ENCODE results near the gene SLC25A44.

SLC25A44 gene

DNA sequence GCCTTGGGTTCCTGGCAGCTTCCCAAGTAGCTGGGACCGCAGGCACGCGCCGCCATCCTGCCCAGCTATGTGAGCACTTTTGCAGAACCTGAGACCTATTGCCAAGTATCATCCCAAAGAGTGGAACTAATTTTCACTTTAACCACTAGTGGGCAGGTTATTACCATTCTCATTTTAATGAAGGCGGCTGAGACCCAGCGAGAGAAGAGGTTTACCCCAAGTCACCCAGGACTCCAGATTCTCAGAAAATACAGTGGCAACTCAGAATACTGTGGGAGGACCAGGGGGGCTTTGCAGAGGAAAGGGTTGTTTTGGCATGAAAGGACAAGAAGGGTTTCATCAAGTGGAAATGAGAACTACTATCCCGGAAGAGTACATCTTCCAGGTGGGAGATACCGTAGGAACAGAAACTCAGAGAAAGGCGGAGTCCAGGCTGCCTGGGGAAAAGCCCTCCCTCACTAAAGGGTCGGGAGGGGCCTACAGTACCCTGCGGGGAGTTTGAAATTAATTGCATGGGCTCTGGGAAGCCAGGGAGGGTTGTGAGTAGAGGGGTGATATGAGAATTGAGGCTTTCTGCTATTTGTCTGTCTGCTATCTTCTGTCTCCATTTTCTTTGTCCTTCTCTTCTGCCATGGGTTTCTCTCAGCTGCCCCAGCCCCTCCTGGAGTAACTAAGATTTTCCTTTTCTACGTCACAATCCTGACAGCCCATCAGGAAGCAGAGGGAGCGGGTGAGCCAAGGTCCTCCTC is 47.7 kb upstream of the SLC25A44 start:
- TF ChIP-seq EZH2phosphoT487 (IDR thresholded peaks at IDR 0.05; ENCODE audit: borderline replicate concordance, low read length), result no peak
- TF ChIP-seq, protein P1, sequence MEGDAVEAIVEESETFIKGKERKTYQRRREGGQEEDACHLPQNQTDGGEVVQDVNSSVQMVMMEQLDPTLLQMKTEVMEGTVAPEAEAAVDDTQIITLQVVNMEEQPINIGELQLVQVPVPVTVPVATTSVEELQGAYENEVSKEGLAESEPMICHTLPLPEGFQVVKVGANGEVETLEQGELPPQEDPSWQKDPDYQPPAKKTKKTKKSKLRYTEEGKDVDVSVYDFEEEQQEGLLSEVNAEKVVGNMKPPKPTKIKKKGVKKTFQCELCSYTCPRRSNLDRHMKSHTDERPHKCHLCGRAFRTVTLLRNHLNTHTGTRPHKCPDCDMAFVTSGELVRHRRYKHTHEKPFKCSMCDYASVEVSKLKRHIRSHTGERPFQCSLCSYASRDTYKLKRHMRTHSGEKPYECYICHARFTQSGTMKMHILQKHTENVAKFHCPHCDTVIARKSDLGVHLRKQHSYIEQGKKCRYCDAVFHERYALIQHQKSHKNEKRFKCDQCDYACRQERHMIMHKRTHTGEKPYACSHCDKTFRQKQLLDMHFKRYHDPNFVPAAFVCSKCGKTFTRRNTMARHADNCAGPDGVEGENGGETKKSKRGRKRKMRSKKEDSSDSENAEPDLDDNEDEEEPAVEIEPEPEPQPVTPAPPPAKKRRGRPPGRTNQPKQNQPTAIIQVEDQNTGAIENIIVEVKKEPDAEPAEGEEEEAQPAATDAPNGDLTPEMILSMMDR (IDR thresholded peaks at IDR 0.05; ENCODE audit: low read depth, low read length, poor library complexity, severe bottlenecking), result peak; percentile 78
- Histone ChIP-seq H3K4me3 (ENCODE audit: low read length) (peak overlapping the region; percentile 54), H3K36me3 (ENCODE audit: control insufficient read depth, low read length) (no peaks in the 10 kb centered on the region), H4K20me1 (ENCODE audit: control insufficient read depth, insufficient read depth, low read depth, low read length) (no peaks in the 10 kb centered on the region), H3K4me1 (ENCODE audit: control insufficient read depth, low read length) (peaks cover 55% of the 10 kb centered on the region), H3K9me2 (replicated peaks; ENCODE audit: control insufficient read depth, low read length) (no peaks in the 10 kb centered on the region), H3K79me2 (ENCODE audit: control insufficient read depth, low read length) (peaks cover 12% of the 10 kb centered on the region), H3F3A (ENCODE audit: control insufficient read depth, insufficient read depth) (peaks cover 9% of the 10 kb centered on the region), H3K27me3 (ENCODE audit: control insufficient read depth, low read length) (no peaks in the 10 kb centered on the region), H3K4me2 (ENCODE audit: low read length) (peak overlapping the region; percentile 63), H3K9me3 (ENCODE audit: control insufficient read depth, insufficient read depth, low read length) (no peaks in the 10 kb centered on the region), H3K27ac (ENCODE audit: low read depth, low read length) (peak overlapping the region; percentile 17; the same call in 1 of the 2 replicates)

DNA sequence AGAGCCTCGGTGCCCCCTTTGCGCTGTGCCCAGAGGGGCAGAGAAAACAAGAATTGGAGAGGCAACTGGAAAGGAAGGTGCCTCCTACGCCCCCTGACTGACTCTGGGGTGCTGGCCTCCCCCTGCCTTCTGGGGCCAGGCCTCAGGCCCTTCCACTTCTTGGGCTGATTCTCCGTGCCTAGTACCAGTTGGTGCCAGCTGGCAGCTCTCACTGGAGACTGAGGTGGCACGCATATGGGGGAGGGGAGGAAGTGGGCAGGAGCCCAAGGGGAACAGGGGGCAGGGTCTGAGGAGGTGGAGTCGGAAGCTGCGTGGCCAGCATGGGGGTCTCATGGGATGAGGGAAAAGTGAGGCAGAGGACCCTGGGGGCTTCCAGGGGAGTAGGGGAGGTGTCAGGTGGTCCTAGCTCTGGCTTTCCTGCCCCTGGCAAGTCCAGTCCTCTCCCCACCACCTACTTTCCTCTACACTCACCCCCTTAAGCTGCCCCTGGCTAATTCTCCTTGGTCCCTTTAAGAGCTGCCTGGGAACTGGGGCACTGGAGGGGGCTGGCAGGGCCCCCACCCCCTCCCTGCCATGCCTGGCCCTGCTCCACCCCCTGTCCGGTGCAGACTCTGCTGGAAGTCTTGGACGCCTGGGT is 47.0 kb upstream of the SLC25A44 start:
- Histone ChIP-seq H3K4me1 (ENCODE audit: control insufficient read depth, low read length) (peaks cover 62% of the 10 kb centered on the region), H3F3A (ENCODE audit: control insufficient read depth, insufficient read depth) (peaks cover 10% of the 10 kb centered on the region), H3K27me3 (ENCODE audit: control insufficient read depth, low read length) (no peaks in the 10 kb centered on the region), H3K27ac (ENCODE audit: low read depth, low read length) (peak overlapping the region; percentile 17; the same call in 1 of the 2 replicates), H3K4me3 (ENCODE audit: low read length) (peak overlapping the region; percentile 54), H3K36me3 (ENCODE audit: control insufficient read depth, low read length) (no peaks in the 10 kb centered on the region), H3K9me3 (ENCODE audit: control insufficient read depth, insufficient read depth, low read length) (no peaks in the 10 kb centered on the region), H3K79me2 (ENCODE audit: control insufficient read depth, low read length) (peaks cover 12% of the 10 kb centered on the region), H3K4me2 (ENCODE audit: low read length) (peak overlapping the region; percentile 63), H4K20me1 (ENCODE audit: control insufficient read depth, insufficient read depth, low read depth, low read length) (no peaks in the 10 kb centered on the region), H3K9me2 (replicated peaks; ENCODE audit: control insufficient read depth, low read length) (no peaks in the 10 kb centered on the region)
- TF ChIP-seq, protein P1 (IDR thresholded peaks at IDR 0.05; ENCODE audit: low read depth, low read length, poor library complexity, severe bottlenecking), result no peak
- no peak for TF ChIP-seq EZH2phosphoT487 (IDR thresholded peaks at IDR 0.05; ENCODE audit: borderline replicate concordance, low read length)

DNA sequence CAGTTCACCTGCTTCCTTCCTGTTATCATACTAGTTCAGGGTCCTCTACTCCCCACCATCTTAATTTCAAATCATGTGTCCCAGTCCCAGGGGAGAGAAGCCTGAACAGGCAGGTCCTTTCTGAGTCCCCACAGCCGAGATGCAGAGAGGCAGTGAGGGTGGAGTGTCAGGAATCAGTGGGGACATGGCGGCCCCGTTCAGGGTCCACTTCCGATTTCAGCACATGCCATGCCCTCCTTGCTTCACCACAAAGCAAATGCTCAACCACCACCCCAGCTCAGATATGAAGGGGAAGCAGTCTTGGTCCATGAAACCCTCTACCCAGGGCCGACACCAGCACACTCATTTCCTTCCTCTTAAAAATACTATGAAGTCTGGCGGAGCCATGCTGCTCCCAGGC is 45.7 kb upstream of the SLC25A44 start:
- no peaks in the 10 kb centered on the region for H4K20me1 ChIP-seq (ENCODE audit: control insufficient read depth, insufficient read depth, low read depth, low read length)
- no peaks in the 10 kb centered on the region for H3K9me3 ChIP-seq (ENCODE audit: control insufficient read depth, insufficient read depth, low read length)
- no peaks in the 10 kb centered on the region for H3K27me3 ChIP-seq (ENCODE audit: control insufficient read depth, low read length)
- peak overlapping the region; percentile 96 for H3K27ac ChIP-seq (ENCODE audit: low read depth, low read length)
- no peaks in the 10 kb centered on the region for H3K9me2 ChIP-seq (replicated peaks; ENCODE audit: control insufficient read depth, low read length)
- H3K4me2 ChIP-seq (ENCODE audit: low read length), result peak overlapping the region; percentile 99
- H3K36me3 ChIP-seq (ENCODE audit: control insufficient read depth, low read length), result no peaks in the 10 kb centered on the region
- TF ChIP-seq EZH2phosphoT487 (IDR thresholded peaks at IDR 0.05; ENCODE audit: borderline replicate concordance, low read length), result no peak
- TF ChIP-seq, protein P1 (IDR thresholded peaks at IDR 0.05; ENCODE audit: low read depth, low read length, poor library complexity, severe bottlenecking), result no peak
- peaks cover 76% of the 10 kb centered on the region for H3K4me1 ChIP-seq (ENCODE audit: control insufficient read depth, low read length)
- peak overlapping the region; percentile 54 for H3K4me3 ChIP-seq (ENCODE audit: low read length)
- H3F3A ChIP-seq (ENCODE audit: control insufficient read depth, insufficient read depth), result peaks cover 10% of the 10 kb centered on the region
- H3K79me2 ChIP-seq (ENCODE audit: control insufficient read depth, low read length), result peaks cover 23% of the 10 kb centered on the region

Data from DOHH2 (cell line).